GM19463 (cell line): Measurements from ENCODE around the gene CEP295NL.

Source experiments
- ATAC-seq: cut with Tn5 transposase; IDR thresholded peaks from one replicate; pipeline ENCODE4 v1.9.1; 2021; ENCODE audit warnings: mild to moderate bottlenecking, moderate library complexity; ENCODE audit not compliant: unreplicated experiment

The CEP295NL gene

GRCh38 chr17:78840780-78841611 lies 62.0 kb downstream of the CEP295NL start, which contains the start of gene USP36:
Gene USP36, minus strand, starts transcription at chr17:78840814. Its CDS starts 4,451 bp downstream, at chr17:78836363.
- peak; percentile 85 for ATAC-seq
